AG04450 (cell line): Measurements from ENCODE around the gene CCNB1IP1. TPM values are rescaled to one million over a fixed set of nuclear protein-coding genes. Genes with fewer than 3 reads are reported as not detected.
A peak's percentile ranks its signal among the peaks of the same experiment; 100 is the strongest.
"Not testable (repeated sequence)": the region's sequence is repeated elsewhere in the genome, so short reads cannot be mapped to it uniquely, and the experiment has no call there.

Source experiments
- CTCF ChIA-PET: fragments of 300-600, 350-600 bp; formaldehyde crosslinking; extraction: SDS; loops from one replicate; lab custom pipeline; 2022; ENCODE audit warnings: antibody characterized with exemption, inconsistent platforms; lab: Charles Lee
- POLR2A ChIA-PET: fragments of 350-600 bp; formaldehyde crosslinking; extraction: SDS; loops from one replicate; lab custom pipeline; 2021; ENCODE audit warnings: antibody characterized with exemption, inconsistent platforms; lab: Yijun Ruan, JAX
- DNase-seq: peaks from one replicate; pipeline ENCODE4 v3.0.0-alpha.2; 2011; ENCODE audit warnings: low read depth, low spot score
- H3K27ac ChIP-seq: one replicate; pipeline ENCODE4 v1.5.1; 2012; ENCODE audit warnings: low read depth, low read length, control low read depth
- H3K27me3 ChIP-seq: one replicate; pipeline ENCODE4 v1.6.0; 2012; ENCODE audit warnings: low read length; ENCODE audit not compliant: control insufficient read depth, insufficient read depth
- H3K4me3 ChIP-seq: 2 replicates; pipeline ENCODE4 v1.5.1; 2011; ENCODE audit warnings: mild to moderate bottlenecking, low read depth, low read length, control low read depth
- H3K9me3 ChIP-seq: 2 replicates; pipeline ENCODE4 v1.5.1; 2012; ENCODE audit warnings: low read length; ENCODE audit not compliant: control insufficient read depth, insufficient read depth
- CTCF ChIP-seq: IDR thresholded peaks from 2 replicates; pipeline ENCODE4 v1.5.1; 2011; ENCODE audit warnings: low read depth, low read length, control low read depth, inconsistent platforms
- polyA plus RNA-seq: library from polyadenylated mRNA; depleted of rRNA; stranded (reverse); fragments of >200 nt; gene quantifications from 2 replicates; pipeline ENCODE4 v1.2.3, GENCODE V29; 2011

Gene CCNB1IP1
- polyA plus RNA-seq, 1 experiment: 69.2 TPM

GRCh38 chr14:20345366-20345765 lies 12.3 kb upstream of the CCNB1IP1 start:
- no peaks in the 10 kb centered on the region for H3K9me3 ChIP-seq
- ChIA-PET POLR2A (no interaction called here), CTCF (interaction anchor here (1.2 kb wide), 1 partner anchor 17 kb away, joined by 5 read pairs; no protein-coding TSS in a partner anchor)
- H3K27ac ChIP-seq: no peak overlapping the region
- H3K27me3 ChIP-seq: no peaks in the 10 kb centered on the region
- no peak for TF ChIP-seq CTCF
- H3K4me3 ChIP-seq: no peak overlapping the region
- no peak for DNase-seq

- Histone ChIP-seq H3K27me3 (no peaks in the 10 kb centered on the region), H3K9me3 (no peaks in the 10 kb centered on the region), H3K4me3 (peak overlapping the region; percentile 98), H3K27ac (peak overlapping the region; percentile 87)
- POLR2A ChIA-PET: interaction anchor here (0.6 to 2.8 kb wide), 15 partner anchors 10 to 1093 kb away, joined by 3 to 30 read pairs (median 9); partner anchors contain the start of genes APEX1, OSGEP, PIP4P1 and RNASE4
- CTCF ChIA-PET: interaction anchor here (0.7 to 7.4 kb wide), 7 partner anchors 14 to 269 kb away, joined by 3 to 158 read pairs (median 4); partner anchors contain the start of genes APEX1 and CCNB1IP1
- no peak for DNase-seq
- no peak for TF ChIP-seq CTCF
Observed at GRCh38 chr14:20343862-20344220, 10.8 kb upstream of the CCNB1IP1 start.

- POLR2A ChIA-PET: interaction anchor here (0.6 to 2.8 kb wide), 21 partner anchors 9 to 1094 kb away, joined by 3 to 30 read pairs (median 7); partner anchors contain the start of genes APEX1, OSGEP, PIP4P1 and RNASE4
- peak; percentile 99 for DNase-seq
- H3K27me3 ChIP-seq: no peaks in the 10 kb centered on the region
- peak within 1 kb of the TSS; percentile 98 for H3K4me3 ChIP-seq
- no peak for TF ChIP-seq CTCF
- H3K27ac ChIP-seq: peak within 1 kb of the TSS; percentile 87
- H3K9me3 ChIP-seq: no peaks in the 10 kb centered on the region
- CTCF ChIA-PET: interaction anchor here (0.7 to 7.4 kb wide), 9 partner anchors 13 to 750 kb away, joined by 3 to 158 read pairs (median 4); partner anchors contain the start of genes APEX1 and CCNB1IP1
Observed at GRCh38 chr14:20343092-20343861, 10.2 kb upstream of the CCNB1IP1 start, which contains the start of gene PARP2. Gene PARP2 (plus strand): TSS chr14:20343635. CDS start chr14:20343642, 7 bp downstream.

GRCh38 chr14:20341646-20342045 lies 8.6 kb upstream of the CCNB1IP1 start:
- TF ChIP-seq CTCF: no peak
- DNase-seq: no peak
- ChIA-PET CTCF (interaction anchor here (0.6 to 7.4 kb wide), 7 partner anchors 11 to 765 kb away, joined by 3 to 158 read pairs (median 3); partner anchors contain the start of gene CCNB1IP1), POLR2A (interaction anchor here (0.6 to 2.8 kb wide), 3 partner anchors 120 to 1115 kb away, joined by 4 to 30 read pairs (median 25); partner anchors contain the start of genes PIP4P1 and RNASE4)
- H3K27ac ChIP-seq: no peak overlapping the region
- H3K27me3 ChIP-seq: no peaks in the 10 kb centered on the region
- peak overlapping the region; percentile 81 for H3K4me3 ChIP-seq
- H3K9me3 ChIP-seq: no peaks in the 10 kb centered on the region

GRCh38 chr14:20341032-20341431 lies 8.0 kb upstream of the CCNB1IP1 start:
- not testable (repeated sequence) for H3K27me3 ChIP-seq, H3K4me3 ChIP-seq, H3K27ac ChIP-seq, DNase-seq, H3K9me3 ChIP-seq
- CTCF ChIA-PET: interaction anchor here (0.9 to 7.4 kb wide), 5 partner anchors 11 to 764 kb away, joined by 3 to 158 read pairs (median 5); partner anchors contain the start of gene CCNB1IP1
- POLR2A ChIA-PET: interaction anchor here (0.6 kb wide), 1 partner anchor 1116 kb away, joined by 4 read pairs; no protein-coding TSS in a partner anchor
